Measurements from ENCODE around the gene LRCH1.

DNA sequence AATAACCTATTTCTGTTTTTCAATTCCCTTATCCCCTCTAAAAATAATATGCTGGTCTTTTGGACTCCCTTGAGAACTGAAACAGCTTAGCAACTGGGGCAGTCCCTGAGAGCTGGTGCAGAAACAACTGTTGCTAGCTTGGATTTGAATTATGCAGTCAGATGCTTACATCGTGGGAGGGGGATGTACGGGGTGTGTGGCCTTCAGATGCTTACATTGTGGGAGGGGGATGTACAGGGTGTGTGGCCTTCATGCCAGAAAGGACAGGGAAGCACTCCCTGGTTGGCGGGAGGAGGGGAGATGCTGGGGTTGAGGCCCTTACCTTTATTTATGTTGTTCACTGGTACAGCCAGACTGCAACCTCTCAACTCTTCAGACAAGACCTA, 25.6 kb downstream of the LRCH1 start:
- no peak for TF ChIP-seq POLR2A (IDR thresholded peaks at IDR 0.05)
- TF ChIP-seq, protein P1, sequence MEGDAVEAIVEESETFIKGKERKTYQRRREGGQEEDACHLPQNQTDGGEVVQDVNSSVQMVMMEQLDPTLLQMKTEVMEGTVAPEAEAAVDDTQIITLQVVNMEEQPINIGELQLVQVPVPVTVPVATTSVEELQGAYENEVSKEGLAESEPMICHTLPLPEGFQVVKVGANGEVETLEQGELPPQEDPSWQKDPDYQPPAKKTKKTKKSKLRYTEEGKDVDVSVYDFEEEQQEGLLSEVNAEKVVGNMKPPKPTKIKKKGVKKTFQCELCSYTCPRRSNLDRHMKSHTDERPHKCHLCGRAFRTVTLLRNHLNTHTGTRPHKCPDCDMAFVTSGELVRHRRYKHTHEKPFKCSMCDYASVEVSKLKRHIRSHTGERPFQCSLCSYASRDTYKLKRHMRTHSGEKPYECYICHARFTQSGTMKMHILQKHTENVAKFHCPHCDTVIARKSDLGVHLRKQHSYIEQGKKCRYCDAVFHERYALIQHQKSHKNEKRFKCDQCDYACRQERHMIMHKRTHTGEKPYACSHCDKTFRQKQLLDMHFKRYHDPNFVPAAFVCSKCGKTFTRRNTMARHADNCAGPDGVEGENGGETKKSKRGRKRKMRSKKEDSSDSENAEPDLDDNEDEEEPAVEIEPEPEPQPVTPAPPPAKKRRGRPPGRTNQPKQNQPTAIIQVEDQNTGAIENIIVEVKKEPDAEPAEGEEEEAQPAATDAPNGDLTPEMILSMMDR (IDR thresholded peaks at IDR 0.05) = no peak
